Urothelium cell line (cell line): ENCODE data around the gene GCG.

Experiments
- DNase-seq: peaks from one replicate; pipeline ENCODE4 v3.0.0; 2011; ENCODE audit warnings: low spot score, mixed read lengths
- FAIRE-seq: peaks from 2 replicates; lab custom pipeline; 2011; peaks lifted over from hg19 to GRCh38; lab: Jason Lieb, UNC

The GCG gene

GRCh38 chr2:162106146-162106551 lies 45.9 kb downstream of the GCG start:
- FAIRE-seq, result no peak
- DNase-seq, result no peak

DNA sequence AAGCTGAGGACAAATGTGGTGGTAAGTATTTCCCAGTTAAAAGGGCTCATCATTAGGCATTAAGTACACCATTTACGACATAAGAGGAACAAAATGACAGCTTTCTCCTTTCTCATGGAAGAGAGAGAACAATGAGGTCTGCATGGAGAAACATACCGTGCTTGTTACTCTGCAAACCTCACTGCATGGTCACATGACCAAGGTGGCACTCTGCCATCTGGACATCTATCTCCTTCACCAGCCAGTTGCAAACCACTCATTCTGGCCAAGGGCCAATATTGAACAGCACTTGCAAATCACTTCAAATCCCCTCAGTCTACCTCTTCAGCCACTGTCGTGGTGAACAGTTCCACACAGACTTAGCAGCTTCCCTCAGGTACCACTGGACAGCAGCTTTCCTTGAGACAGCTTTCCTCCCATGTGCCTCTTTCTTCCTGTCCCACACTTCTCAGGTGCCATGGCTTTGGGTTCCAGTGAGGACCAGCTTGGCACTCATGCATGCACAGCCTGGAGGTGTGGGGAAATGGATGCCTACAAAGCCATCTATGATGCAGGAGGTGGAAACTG lies 48.5 kb downstream of the GCG start:
- FAIRE-seq (no peak), DNase-seq (no peak)

DNA sequence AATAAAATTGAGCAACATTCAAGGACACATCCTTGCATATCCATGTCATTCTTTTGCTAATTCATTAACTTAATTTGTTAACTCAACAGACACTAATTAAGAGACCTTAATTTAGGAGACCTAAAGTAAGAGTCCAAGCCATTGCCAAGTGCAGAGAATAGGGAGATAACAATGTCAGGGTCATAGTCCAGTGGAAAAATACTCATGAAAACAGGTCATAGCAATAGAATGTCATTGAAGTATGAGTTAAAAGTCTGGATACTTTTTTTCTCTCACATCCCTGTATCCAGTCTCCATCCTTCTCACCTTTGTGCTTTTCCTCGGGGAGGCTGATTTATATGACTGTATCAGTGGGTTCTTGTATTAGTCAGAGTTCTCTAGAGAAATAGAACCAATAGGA lies 51.5 kb downstream of the GCG start:
- no peak for DNase-seq
- no peak for FAIRE-seq

- DNase-seq, result no peak
- FAIRE-seq, result no peak
These were observed 52.2 kb downstream of the GCG start for GRCh38 chr2:162099836-162100235.
